HUES6 (cell line): ENCODE measurements around the gene LBP.
"Not testable (repeated sequence)": the region's sequence is repeated elsewhere in the genome, so short reads cannot be mapped to it uniquely, and the experiment has no call there.

ENCODE experiments used
- H3K27ac ChIP-seq: 2 replicates; pipeline ENCODE4 v1.7.0; 2013; ENCODE audit warnings: low read depth, mild to moderate bottlenecking, low read length, inconsistent platforms
- H3K27me3 ChIP-seq: 2 replicates; pipeline ENCODE4 v1.6.1; 2013; ENCODE audit warnings: low read length; ENCODE audit not compliant: control insufficient read depth, insufficient read depth
- H3K36me3 ChIP-seq: 2 replicates; pipeline ENCODE4 v1.6.1; 2013; ENCODE audit warnings: low read length; ENCODE audit not compliant: control insufficient read depth, insufficient read depth
- H3K4me1 ChIP-seq: 2 replicates; pipeline ENCODE4 v1.6.1; 2013; ENCODE audit warnings: low read length; ENCODE audit not compliant: control insufficient read depth, insufficient read depth
- H3K4me3 ChIP-seq: 2 replicates; pipeline ENCODE4 v1.5.1; 2013; ENCODE audit warnings: low read depth, low read length
- H3K9ac ChIP-seq: one replicate; pipeline ENCODE4 v1.6.1; 2013; ENCODE audit warnings: mild to moderate bottlenecking, low read length
- H3K9me3 ChIP-seq: 2 replicates; pipeline ENCODE4 v1.6.1; 2013; ENCODE audit warnings: low read depth, low read length; ENCODE audit not compliant: control insufficient read depth, insufficient read depth

The LBP gene

DNA sequence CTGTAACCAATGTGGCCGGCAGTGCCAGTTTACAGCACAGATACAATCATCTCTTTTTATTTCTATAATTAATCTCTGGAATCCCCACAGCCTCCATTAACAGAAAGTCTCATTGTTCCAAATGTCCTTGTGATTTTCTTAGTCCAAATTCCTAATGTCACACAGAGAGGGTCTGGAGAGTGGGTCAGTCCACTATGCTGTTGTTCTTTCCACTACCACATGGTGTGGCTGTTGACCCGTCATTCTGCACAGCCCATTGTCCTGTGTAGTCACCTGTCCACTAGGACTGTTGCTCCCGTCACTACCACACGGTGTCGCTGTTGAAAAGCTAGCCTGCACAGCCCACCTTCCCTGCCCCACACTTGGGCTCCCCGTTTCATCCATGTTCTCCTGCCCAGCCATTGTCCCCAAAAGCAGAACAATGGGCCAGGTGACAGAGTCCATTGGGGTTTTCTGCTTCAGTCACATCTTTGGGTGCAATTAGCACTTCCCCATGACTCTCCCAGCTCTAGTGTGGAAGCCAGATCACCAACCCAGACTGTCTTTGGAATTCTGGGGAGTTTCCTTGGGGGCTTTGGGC is 8.6 kb upstream of the LBP start:
- Histone ChIP-seq H3K4me1 (peaks cover 19% of the 10 kb centered on the region), H3K27ac (no peak overlapping the region), H3K9ac (no peak overlapping the region), H3K36me3 (no peaks in the 10 kb centered on the region), H3K9me3 (peaks cover 7% of the 10 kb centered on the region), H3K27me3 (no peaks in the 10 kb centered on the region), H3K4me3 (no peak overlapping the region)

DNA sequence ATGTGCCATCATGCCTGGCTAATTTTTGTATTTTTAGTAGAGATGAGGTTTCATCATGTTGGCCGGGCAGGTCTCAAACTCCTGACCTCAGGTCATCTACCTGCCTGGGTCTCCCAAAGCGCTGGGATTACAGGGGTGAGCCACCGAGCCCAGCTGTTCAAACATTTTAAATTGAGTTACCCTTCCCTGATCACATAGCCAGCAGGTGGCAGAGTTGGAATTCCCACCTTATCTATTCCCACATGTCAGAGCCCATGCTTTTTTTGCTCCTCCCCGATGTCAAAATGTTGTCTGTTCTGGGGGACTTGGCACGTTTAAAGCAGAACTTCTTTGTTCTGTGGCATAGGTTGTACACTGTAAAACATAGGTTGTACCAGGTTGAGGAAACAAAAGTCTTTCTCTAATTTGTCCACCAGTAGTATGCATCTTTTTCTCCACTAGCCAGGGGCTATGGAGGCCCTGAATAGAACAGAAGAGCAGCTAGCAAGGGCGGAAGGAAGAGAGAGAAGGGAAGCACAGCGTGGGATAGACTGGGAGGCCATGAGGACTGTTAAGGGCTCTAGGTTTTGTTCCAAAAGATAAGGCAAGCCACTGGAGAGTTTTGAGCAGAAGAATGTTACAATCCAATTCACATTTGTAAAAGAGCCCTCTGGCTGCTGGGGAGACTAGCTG is 7.3 kb upstream of the LBP start:
- Histone ChIP-seq H3K36me3 (no peaks in the 10 kb centered on the region), H3K27ac (no peak overlapping the region), H3K4me1 (peaks cover 22% of the 10 kb centered on the region), H3K9ac (no peak overlapping the region), H3K9me3 (peaks cover 7% of the 10 kb centered on the region), H3K27me3 (no peaks in the 10 kb centered on the region), H3K4me3 (no peak overlapping the region)

DNA sequence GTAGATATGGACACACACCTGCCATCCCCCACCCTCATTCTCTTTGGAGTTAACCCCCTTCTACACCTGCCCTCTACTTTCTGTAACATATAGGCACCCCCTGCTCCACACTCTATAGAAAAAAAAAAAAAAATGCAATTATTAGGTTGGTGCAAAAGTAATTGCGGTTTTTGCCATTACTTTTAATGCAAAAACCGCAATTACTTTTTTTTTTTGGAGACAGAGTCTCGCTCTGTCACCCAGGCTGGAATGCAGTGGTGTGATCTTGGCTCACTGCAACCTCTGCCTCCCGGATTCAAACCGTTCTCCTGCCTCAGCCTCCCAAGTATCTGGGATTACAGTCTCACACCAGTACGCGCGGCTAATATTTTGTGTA is 6.8 kb upstream of the LBP start:
- H3K27me3 ChIP-seq, H3K9ac ChIP-seq, H3K27ac ChIP-seq, H3K4me3 ChIP-seq, H3K36me3 ChIP-seq, H3K9me3 ChIP-seq: not testable (repeated sequence)
- H3K4me1 ChIP-seq = peaks cover 22% of the 10 kb centered on the region

DNA sequence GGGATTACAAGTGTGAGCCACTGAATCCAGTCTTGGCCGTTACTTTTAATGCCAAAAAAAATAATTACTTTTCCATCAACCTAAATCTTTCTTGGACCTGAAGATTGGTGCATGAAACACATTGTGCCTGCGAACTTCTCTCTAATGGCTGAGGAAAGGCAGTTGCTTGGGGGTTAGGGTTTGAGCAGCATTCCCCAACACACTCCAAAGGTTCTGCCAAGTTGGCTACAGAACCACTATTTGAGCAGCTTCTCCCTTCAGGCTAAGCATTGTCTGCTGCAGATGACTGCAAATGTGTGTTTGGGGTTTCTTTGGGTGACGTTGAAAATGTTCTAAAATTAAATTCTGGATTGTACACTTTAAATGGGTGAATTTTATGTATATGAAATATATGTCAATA is 6.3 kb upstream of the LBP start:
- H3K27ac ChIP-seq = no peak overlapping the region
- H3K9me3 ChIP-seq = peaks cover 7% of the 10 kb centered on the region
- no peaks in the 10 kb centered on the region for H3K36me3 ChIP-seq
- H3K27me3 ChIP-seq = no peaks in the 10 kb centered on the region
- no peak overlapping the region for H3K9ac ChIP-seq
- H3K4me1 ChIP-seq = peaks cover 22% of the 10 kb centered on the region
- no peak overlapping the region for H3K4me3 ChIP-seq

DNA sequence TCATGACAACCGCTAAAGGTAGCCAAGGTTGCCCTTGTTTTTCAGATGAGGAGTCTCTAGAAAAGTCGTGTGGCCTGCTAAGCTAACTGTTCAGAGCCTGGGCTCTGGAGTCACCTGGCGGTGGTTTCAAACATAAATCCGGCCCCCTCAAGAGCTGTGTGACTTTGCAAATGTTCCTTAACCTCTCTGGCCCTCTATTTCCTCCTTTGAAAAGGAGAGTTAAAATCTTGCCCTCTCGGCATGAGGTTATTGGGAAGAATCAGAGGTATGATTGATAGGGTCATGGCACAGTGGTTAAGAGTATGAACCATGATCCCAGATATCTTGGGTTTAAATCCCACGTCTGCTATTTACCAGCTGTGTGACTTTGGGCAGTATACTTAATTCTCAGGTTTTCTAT is 5.6 kb upstream of the LBP start:
- Histone ChIP-seq H3K9me3 (peaks cover 7% of the 10 kb centered on the region), H3K9ac (no peak overlapping the region), H3K36me3 (no peaks in the 10 kb centered on the region), H3K4me1 (peaks cover 22% of the 10 kb centered on the region), H3K4me3 (no peak overlapping the region), H3K27me3 (no peaks in the 10 kb centered on the region), H3K27ac (no peak overlapping the region)

DNA sequence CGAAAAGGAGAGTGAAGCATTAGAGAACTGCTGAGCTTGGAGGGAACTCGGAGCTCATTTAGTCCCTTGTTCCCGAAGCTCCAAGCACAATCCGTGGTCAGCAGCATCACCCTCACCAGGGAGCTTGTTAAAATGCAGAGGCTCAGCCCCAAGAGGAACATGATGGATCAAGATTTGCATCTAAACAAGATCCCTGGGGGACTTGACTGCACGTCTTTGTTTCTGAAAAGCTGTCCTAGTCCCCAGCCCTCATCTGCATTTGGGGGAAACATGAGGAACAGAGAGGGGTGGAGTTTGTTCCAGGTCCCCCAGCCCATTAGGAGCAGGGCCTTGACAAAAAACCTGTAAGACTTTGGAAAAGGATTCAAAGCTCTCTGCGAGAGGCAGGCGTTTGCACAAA is 4.1 kb upstream of the LBP start:
- peaks cover 7% of the 10 kb centered on the region for H3K9me3 ChIP-seq
- H3K36me3 ChIP-seq = no peaks in the 10 kb centered on the region
- peaks cover 22% of the 10 kb centered on the region for H3K4me1 ChIP-seq
- H3K27ac ChIP-seq = peak overlapping the region; percentile 4; the same call in 1 of the 2 replicates
- no peaks in the 10 kb centered on the region for H3K27me3 ChIP-seq
- H3K4me3 ChIP-seq = no peak overlapping the region
- H3K9ac ChIP-seq = no peak overlapping the region

DNA sequence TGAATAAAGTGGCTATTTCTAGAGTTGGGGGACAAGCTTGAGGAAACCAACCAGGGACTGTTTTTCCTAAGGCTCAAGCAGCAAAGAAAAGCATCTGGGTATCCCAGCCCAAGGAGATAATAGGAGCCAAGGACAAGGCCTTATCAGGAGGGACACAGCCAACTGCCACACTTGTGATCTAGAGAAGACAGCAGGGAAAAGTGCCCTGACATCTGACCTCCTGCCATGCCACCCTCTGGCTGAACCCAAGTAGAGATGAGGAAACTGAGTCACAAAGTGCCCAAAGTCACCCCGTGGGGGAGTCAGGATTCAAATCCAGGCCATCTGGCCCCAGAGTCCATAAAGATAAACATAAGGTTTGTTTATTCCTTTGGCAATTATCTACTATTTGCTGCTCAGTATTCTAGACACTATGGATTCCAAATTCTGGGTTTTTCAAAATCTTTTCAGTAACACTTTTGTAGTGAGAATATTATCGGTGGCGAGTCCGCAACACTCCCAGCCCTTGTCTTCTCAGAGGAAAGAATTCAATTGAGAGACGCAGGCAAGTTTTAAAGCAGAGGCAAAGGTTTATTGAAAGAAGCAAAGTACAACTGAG is 3.5 kb upstream of the LBP start:
- Histone ChIP-seq H3K4me3 (no peak overlapping the region), H3K27me3 (no peaks in the 10 kb centered on the region), H3K36me3 (no peaks in the 10 kb centered on the region), H3K27ac (peak overlapping the region; percentile 4; the same call in 1 of the 2 replicates), H3K9me3 (peaks cover 6% of the 10 kb centered on the region), H3K9ac (no peak overlapping the region), H3K4me1 (peaks cover 22% of the 10 kb centered on the region)

DNA sequence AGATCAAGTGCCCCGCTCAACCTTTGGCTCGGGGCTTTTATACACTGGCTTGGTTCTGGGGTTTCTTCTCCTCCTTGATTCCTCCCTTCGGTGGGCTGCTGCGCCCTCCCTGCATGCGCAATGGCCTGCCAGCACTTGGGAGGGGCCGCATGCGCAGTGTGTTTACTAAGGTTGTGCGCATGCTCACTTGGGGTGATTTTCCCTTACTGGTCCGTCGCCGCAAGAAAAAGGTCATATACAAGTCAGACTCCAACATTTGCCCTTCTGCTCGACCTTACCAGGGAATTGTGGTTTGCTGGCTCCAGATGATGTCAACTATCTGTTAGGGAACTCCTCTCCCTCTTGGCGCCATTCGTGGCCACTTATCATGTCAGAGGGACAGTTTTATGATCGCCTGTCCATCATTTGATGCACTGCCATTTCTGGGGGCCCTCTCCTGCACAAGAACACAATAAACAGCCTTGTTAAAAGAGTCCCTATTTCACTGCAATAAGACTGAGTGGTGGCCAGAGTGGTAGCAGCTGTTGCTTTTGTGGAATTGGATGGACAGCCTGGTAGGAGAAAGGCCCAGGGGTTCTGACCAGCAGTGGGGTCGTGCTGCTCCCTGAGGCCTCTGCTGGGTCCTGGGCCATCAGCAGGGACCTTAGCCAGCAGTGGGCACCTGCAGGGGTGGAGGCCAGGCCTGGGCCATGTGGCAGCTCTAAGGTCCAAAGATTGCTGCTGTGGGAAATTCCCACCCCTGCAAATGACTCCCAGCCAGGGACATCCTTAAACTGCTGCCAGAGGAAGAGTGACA is 2.8 kb upstream of the LBP start:
- no peaks in the 10 kb centered on the region for H3K36me3 ChIP-seq
- no peak overlapping the region for H3K4me3 ChIP-seq
- H3K9ac ChIP-seq = no peak overlapping the region
- H3K27me3 ChIP-seq = no peaks in the 10 kb centered on the region
- H3K9me3 ChIP-seq = no peaks in the 10 kb centered on the region
- H3K4me1 ChIP-seq = peaks cover 22% of the 10 kb centered on the region
- H3K27ac ChIP-seq = no peak overlapping the region

DNA sequence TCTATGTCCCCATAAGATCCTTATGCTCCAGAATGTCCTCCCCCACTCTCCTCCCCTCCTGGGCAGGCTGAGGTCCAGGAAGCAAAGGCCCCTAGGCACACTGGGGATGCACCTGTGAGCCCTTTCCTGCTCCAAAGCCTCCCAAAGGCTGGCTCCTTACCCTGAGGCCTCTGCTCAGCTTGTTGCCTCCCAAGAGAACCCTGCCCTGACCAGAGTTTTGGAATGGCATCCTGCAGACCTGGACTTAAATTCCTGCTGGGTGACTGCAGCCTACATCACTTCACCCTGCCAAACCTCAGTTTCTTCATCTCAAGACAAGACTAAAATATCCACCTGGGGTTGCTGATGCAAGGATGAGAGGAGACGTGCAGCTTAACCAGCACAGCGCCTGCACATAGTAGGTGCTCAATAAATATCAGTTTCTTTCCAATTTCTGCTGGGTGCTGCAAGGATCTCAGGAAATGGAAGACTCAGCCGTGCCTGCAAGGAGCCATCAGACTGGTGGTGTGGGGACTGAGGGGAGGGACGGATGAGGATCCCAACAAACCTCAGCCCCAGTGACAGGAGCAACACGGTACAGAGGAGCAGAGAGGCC is 2.1 kb upstream of the LBP start:
- H3K27me3 ChIP-seq = no peaks in the 10 kb centered on the region
- no peak overlapping the region for H3K27ac ChIP-seq
- no peaks in the 10 kb centered on the region for H3K9me3 ChIP-seq
- no peak overlapping the region for H3K9ac ChIP-seq
- no peak overlapping the region for H3K4me3 ChIP-seq
- H3K36me3 ChIP-seq = no peaks in the 10 kb centered on the region
- H3K4me1 ChIP-seq = peaks cover 19% of the 10 kb centered on the region

DNA sequence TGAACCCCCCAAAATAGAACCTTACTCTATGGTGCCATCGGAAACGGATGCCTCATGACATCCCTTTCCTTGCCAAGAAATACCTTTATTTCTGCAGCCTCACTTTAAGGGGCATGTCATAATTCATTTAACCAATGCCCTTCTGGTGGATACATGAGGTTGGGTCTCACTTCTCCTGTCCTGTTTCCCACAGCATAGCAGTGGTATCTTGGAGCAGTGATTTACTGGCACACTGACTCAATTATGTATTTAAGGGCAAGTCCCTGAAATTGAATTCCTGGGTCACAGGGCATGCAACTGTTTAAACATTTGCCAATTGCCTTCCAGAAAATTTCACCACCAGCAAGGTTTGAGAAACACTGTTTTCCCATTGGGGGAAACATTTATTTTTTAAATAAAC is 639 bp upstream of the LBP start:
- Histone ChIP-seq H3K4me3 (no peak overlapping the region), H3K27ac (no peak overlapping the region), H3K4me1 (peaks cover 13% of the 10 kb centered on the region), H3K9ac (no peak overlapping the region), H3K36me3 (no peaks in the 10 kb centered on the region), H3K9me3 (no peaks in the 10 kb centered on the region), H3K27me3 (no peaks in the 10 kb centered on the region)

DNA sequence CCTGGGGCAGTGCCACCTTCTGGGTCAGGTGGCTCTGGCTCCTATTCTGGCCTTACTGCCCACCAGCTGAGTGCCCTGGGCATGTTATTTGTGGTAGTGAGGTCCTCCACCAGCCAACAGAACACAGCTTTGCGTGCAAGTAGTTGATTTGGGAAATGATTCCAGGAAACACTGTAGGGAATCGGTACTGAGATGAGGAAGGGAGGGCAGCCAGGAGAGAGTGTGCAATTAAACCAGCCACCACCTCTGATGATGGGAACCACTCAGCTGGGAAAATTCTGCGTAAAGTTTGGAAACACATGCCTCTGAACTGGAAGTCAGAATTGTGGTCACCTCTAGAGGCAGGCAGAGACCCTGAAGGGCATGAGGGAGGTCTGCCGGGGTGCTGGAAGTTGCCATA is 459 bp downstream of the LBP start:
- peaks cover 10% of the 10 kb centered on the region for H3K4me1 ChIP-seq
- no peak overlapping the region for H3K4me3 ChIP-seq
- H3K27me3 ChIP-seq = no peaks in the 10 kb centered on the region
- H3K27ac ChIP-seq = no peak overlapping the region
- no peaks in the 10 kb centered on the region for H3K9me3 ChIP-seq
- no peak overlapping the region for H3K9ac ChIP-seq
- H3K36me3 ChIP-seq = no peaks in the 10 kb centered on the region
